Kidney (tissue), 14 donors: ENCODE data around the gene VAC14. TPM values are rescaled to one million over a fixed set of nuclear protein-coding genes. Genes with fewer than 3 reads are reported as not detected.

ENCODE experiments used
- DNase-seq, 5 donors: peaks; one replicate each; pipeline ENCODE4 v3.0.0-alpha.2; 2013 to 2020
- FAIRE-seq: peaks from 2 replicates; lab custom pipeline; 2012; peaks lifted over from hg19 to GRCh38; lab: Jason Lieb, UNC
- H3K27ac ChIP-seq, 2 donors: one replicate each; pipeline ENCODE4 v1.7.0; 2013; ENCODE audit warnings: low read depth in 2 of 2, low read length in 2 of 2, inconsistent platforms in 1 of 2
- H3K27me3 ChIP-seq: one replicate; pipeline ENCODE4 v1.7.1; 2013; ENCODE audit warnings: low read length, inconsistent platforms; ENCODE audit not compliant: control insufficient read depth, insufficient read depth
- H3K36me3 ChIP-seq, 3 donors: one replicate each; pipeline versions ENCODE4 v1.7.0 to v1.7.1; 2013; ENCODE audit warnings: low read length in 3 of 3, control low read depth in 1 of 3, inconsistent platforms in 1 of 3; ENCODE audit not compliant: insufficient read depth in 3 of 3, control insufficient read depth in 2 of 3
- H3K4me1 ChIP-seq, 3 donors: one replicate each; pipeline versions ENCODE4 v1.7.0 to v1.7.1; 2013; ENCODE audit warnings: low read length in 3 of 3, inconsistent platforms in 1 of 3, low read depth in 1 of 3; ENCODE audit not compliant: control insufficient read depth in 2 of 3, insufficient read depth in 2 of 3
- H3K4me3 ChIP-seq, 3 donors: one replicate each; pipeline versions ENCODE4 v1.7.0 to v1.8.1; 2013; ENCODE audit warnings: low read length in 3 of 3, control low read depth in 1 of 3, inconsistent platforms in 1 of 3
- H3K9ac ChIP-seq, 3 donors: one replicate each; pipeline versions ENCODE4 v1.7.0 to v1.7.1; 2013; ENCODE audit warnings: low read length in 3 of 3, control low read depth in 1 of 3, inconsistent platforms in 1 of 3
- H3K9me3 ChIP-seq, 3 donors: one replicate each; pipeline versions ENCODE4 v1.7.0 to v1.7.1; 2013; ENCODE audit warnings: low read length in 3 of 3, control low read depth in 1 of 3, inconsistent platforms in 1 of 3; ENCODE audit not compliant: control insufficient read depth in 2 of 3, insufficient read depth in 1 of 3
- intact Hi-C: fragments of 100-400 bp; cut with DNase I; formaldehyde crosslinking; loops from one replicate; pipeline ENCODE4 v1.11.1; 2022
- polyA plus RNA-seq: library from polyadenylated mRNA; stranded (reverse); fragments of 350-450 nt; fragmentation: Illumina TruSeq; extraction: RNeasy Lipid Tissue Mini Kit (QIAGEN cat#74804); gene quantifications from one replicate; pipeline ENCODE4 v1.2.3, GENCODE V29; 2014; ENCODE audit warnings: low read depth, low replicate concordance; ENCODE audit not compliant: insufficient read depth
- total RNA-seq: library from RNA; stranded (reverse); fragmentation: NEBNext Ultra II Directional; extraction: Animal tissue kit (Norgen Biotek cat#: 25700); gene quantifications from one replicate; pipeline ENCODE4 v1.2.1, GENCODE V29; 2021
- TF ChIP-seq, protein P1 (sequence below): IDR thresholded peaks from 3 replicates; pipeline ENCODE4 v1.5.1; 2012; ENCODE audit warnings: mild to moderate bottlenecking, moderate library complexity, borderline replicate concordance; ENCODE audit not compliant: insufficient read depth; ENCODE audit errors: extremely low read depth
- donor health status: control.
- donor health status: control.
- donor health status: control.
- donor health status: control.
- donor health status: control.
- donor health status: DM: yes; HTN: yes; CAD: no.
- donor health status: Normal renal cell carcinoma (clear cell type).

The VAC14 gene
- total and polyA plus RNA-seq, 2 donors from 2014 or later, result 36.8 to 41.9 TPM

DNA sequence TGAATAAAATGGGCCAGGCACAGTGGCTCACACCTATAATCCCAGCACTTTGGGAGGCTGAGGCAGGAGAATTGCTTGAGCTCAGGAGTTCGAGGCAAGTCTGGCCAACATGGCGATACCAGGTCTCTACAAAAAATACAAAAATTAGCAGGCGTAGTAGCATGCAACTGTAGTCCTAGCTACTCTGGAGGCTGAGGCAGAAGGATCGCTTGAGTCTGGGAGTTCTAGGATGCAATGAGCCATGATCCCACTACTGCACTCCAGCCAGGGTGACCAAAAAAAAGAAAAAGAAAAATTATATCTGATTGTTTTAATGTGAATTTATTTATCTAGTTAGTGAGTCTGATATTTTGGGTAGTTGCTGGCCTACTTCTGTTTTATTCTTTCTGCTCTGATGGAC lies 147.6 kb downstream of the VAC14 start:
- no peak for FAIRE-seq
- no peak overlapping the region for H3K27ac ChIP-seq
- no peaks in the 10 kb centered on the region for H3K9me3 ChIP-seq
- H3K27me3 ChIP-seq, result no peaks in the 10 kb centered on the region
- TF ChIP-seq, protein P1, sequence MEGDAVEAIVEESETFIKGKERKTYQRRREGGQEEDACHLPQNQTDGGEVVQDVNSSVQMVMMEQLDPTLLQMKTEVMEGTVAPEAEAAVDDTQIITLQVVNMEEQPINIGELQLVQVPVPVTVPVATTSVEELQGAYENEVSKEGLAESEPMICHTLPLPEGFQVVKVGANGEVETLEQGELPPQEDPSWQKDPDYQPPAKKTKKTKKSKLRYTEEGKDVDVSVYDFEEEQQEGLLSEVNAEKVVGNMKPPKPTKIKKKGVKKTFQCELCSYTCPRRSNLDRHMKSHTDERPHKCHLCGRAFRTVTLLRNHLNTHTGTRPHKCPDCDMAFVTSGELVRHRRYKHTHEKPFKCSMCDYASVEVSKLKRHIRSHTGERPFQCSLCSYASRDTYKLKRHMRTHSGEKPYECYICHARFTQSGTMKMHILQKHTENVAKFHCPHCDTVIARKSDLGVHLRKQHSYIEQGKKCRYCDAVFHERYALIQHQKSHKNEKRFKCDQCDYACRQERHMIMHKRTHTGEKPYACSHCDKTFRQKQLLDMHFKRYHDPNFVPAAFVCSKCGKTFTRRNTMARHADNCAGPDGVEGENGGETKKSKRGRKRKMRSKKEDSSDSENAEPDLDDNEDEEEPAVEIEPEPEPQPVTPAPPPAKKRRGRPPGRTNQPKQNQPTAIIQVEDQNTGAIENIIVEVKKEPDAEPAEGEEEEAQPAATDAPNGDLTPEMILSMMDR, result no peak
- H3K36me3 ChIP-seq, result no peaks in the 10 kb centered on the region
- peaks cover 0 to 6% (median 0%) of the 10 kb centered on the region in 3 donors for H3K4me1 ChIP-seq
- H3K4me3 ChIP-seq, result peak overlapping the region in 1 of 3 donors; percentile 50
- peak overlapping the region in 1 of 3 donors; percentile 56 for H3K9ac ChIP-seq
- intact Hi-C loops, result loop anchor here (10.0 kb wide), 1 partner anchor 119 kb away; no protein-coding TSS in a partner anchor
- DNase-seq, result no peak

DNA sequence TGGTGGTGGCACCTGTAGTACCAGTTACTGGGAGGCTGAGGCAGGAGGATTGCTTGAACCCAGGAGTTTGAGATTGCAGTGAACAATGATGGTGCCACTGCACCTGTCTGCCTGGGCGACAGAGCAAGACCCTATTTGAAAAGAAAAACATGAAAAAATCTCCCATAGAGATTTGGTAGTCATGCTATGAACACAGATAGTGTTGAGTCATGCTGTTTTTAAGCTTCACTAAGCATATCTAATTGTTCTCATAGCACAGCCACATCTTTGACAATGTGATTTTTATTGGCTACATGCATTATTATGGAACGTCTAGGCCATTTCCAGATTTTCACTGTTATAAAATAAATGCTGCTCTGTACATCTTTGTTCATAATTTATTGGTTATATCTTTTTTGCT lies 148.6 kb downstream of the VAC14 start:
- Histone ChIP-seq H3K9me3 (no peaks in the 10 kb centered on the region), H3K4me1 (peaks cover 0 to 6% (median 0%) of the 10 kb centered on the region in 3 donors), H3K9ac (no peak overlapping the region), H3K4me3 (no peak overlapping the region), H3K36me3 (no peaks in the 10 kb centered on the region), H3K27me3 (no peaks in the 10 kb centered on the region), H3K27ac (no peak overlapping the region)
- intact Hi-C loops, result loop anchor here (10.0 kb wide), 1 partner anchor 118 kb away; no protein-coding TSS in a partner anchor
- FAIRE-seq (no peak), DNase-seq (no peak)
- TF ChIP-seq, protein P1, result no peak

DNA sequence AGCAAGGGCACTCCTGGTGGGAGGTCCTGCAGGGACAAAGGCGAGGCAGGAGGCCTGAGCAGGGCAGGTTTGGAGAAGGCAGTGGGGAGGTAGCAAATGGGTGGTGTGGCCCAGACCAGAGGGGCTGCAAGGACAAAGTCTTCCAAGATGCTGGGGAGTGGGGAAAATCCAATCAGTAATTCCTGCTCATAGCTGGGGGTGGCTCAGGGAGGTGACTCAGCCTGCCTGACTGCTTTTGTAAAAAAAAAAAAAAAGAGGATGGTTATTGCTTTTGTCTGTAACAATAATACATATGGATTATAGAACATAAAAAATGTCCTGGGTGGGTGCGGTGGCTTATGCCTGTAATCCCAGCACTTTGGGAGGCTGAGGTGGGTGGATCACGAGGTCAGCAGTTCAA lies 149.4 kb downstream of the VAC14 start:
- Histone ChIP-seq H3K4me1 (peaks cover 0 to 6% (median 0%) of the 10 kb centered on the region in 3 donors), H3K27me3 (no peaks in the 10 kb centered on the region), H3K36me3 (no peaks in the 10 kb centered on the region), H3K9ac (no peak overlapping the region), H3K27ac (no peak overlapping the region), H3K4me3 (no peak overlapping the region), H3K9me3 (no peaks in the 10 kb centered on the region)
- TF ChIP-seq, protein P1, result no peak
- DNase-seq (no peak), FAIRE-seq (no peak)
- intact Hi-C loops, result loop anchor here (10.0 kb wide), 1 partner anchor 117 kb away; no protein-coding TSS in a partner anchor

DNA sequence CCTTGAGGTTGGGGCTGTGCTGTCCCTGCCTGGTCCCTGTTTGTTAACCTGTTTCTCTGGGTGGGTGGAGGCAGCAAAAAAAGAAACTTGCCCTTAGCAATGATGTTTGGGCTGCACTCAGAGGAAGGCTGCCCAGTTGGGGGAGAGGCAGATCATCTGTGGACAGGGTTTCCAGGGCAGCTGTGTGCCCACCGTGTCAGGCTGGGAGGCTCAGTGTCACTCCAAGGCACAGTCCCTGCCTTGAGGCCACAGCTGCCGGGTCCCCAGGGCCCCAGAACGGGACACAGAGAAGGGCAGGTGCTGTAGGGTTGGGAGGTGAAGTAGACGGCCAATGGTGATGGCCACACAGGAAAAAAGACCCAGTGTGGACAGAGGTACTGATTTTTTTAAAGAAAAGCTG lies 150.7 kb downstream of the VAC14 start:
- no peak for FAIRE-seq
- H3K27ac ChIP-seq, result no peak overlapping the region

More for the DNA sequence above, 150.7 kb downstream of the VAC14 start:
- no peaks in the 10 kb centered on the region for H3K36me3 ChIP-seq
- TF ChIP-seq, protein P1, result no peak
- H3K4me1 ChIP-seq, result peaks cover 0 to 6% (median 0%) of the 10 kb centered on the region in 3 donors
- H3K9me3 ChIP-seq, result no peaks in the 10 kb centered on the region
- DNase-seq, result no peak
- intact Hi-C loops, result loop anchor here (10.0 kb wide), 1 partner anchor 115 kb away; no protein-coding TSS in a partner anchor
- H3K27me3 ChIP-seq, result no peaks in the 10 kb centered on the region
- no peak overlapping the region for H3K9ac ChIP-seq
- no peak overlapping the region for H3K4me3 ChIP-seq
